Spleen (tissue), 11 donors: ENCODE data around the gene STYXL1. TPM values are rescaled to one million over a fixed set of nuclear protein-coding genes. Genes with fewer than 3 reads are reported as not detected.
A peak's percentile ranks its signal among the peaks of the same experiment; 100 is the strongest.

Experiments used
- DNase-seq: peaks from one replicate; pipeline ENCODE4 v3.0.0-alpha.2; 2020
- H3K27ac ChIP-seq, 8 donors: fragments of 200-600 bp; sonication (generic) in 7 of 8; 1 replicate in 4 of 8; 2 replicates in 4 of 8; pipeline versions ENCODE4 v1.5.0 to v1.8.0; 2016 to 2021; ENCODE audit warnings: inconsistent platforms in 4 of 8, mild to moderate bottlenecking in 4 of 8, moderate library complexity in 1 of 8
- H3K27me3 ChIP-seq, 7 donors: fragments of 200-600 bp; sonication (generic) in 6 of 7; replicated peaks in 1 of 7; 1 replicate in 4 of 7; 2 replicates in 3 of 7; pipeline versions ENCODE4 v1.5.0 to v1.8.0; 2016 to 2021; ENCODE audit warnings: inconsistent platforms in 3 of 7, mild to moderate bottlenecking in 1 of 7
- H3K36me3 ChIP-seq, 6 donors: fragments of 200-600 bp; sonication (generic) in 5 of 6; 1 replicate in 4 of 6; 2 replicates in 2 of 6; pipeline versions ENCODE4 v1.5.0 to v1.8.0; 2016 to 2021; ENCODE audit warnings: inconsistent platforms in 2 of 6
- H3K4me1 ChIP-seq, 6 donors: fragments of 200-600 bp; sonication (generic) in 5 of 6; 1 replicate in 3 of 6; 2 replicates in 3 of 6; pipeline versions ENCODE4 v1.5.0 to v1.8.0; 2016 to 2021; ENCODE audit warnings: inconsistent platforms in 3 of 6
- H3K4me3 ChIP-seq, 8 donors: fragments of 200-600 bp; sonication (generic) in 7 of 8; 1 replicate in 4 of 8; 2 replicates in 4 of 8; pipeline versions ENCODE4 v1.5.0 to v1.8.0; 2016 to 2021; ENCODE audit warnings: inconsistent platforms in 4 of 8, mild to moderate bottlenecking in 4 of 8, moderate library complexity in 2 of 8
- H3K9me3 ChIP-seq, 8 donors: fragments of 200-600 bp; sonication (generic) in 7 of 8; 1 replicate in 4 of 8; 2 replicates in 4 of 8; pipeline versions ENCODE4 v1.5.0 to v1.8.0; 2016 to 2021; ENCODE audit warnings: inconsistent platforms in 4 of 8
- CTCF ChIP-seq, 11 experiments: fragments of 200-600 bp in 7 of 11; fragments of 450-650 bp in 4 of 11; sonication (generic) in 4 of 11; IDR thresholded peaks in 8 of 11; conservative IDR thresholded peaks in 3 of 11; 1 replicate in 7 of 11; 2 replicates in 4 of 11; pipeline versions ENCODE4 v1.4.0 to v1.8.0; 2016 to 2021; ENCODE audit warnings: antibody characterized with exemption in 11 of 11, inconsistent platforms in 4 of 11, mild to moderate bottlenecking in 1 of 11
- POLR2A ChIP-seq, 3 donors: fragments of 450-650 bp; IDR thresholded peaks; one replicate each; pipeline ENCODE4 v1.5.1; 2017; ENCODE audit warnings: antibody characterized with exemption in 3 of 3, mild to moderate bottlenecking in 1 of 3
- POLR2AphosphoS5 ChIP-seq, 3 donors: sonication (generic); formaldehyde crosslinking; IDR thresholded peaks; one replicate each; pipeline ENCODE4 v1.5.1; 2017; ENCODE audit warnings: antibody characterized with exemption in 3 of 3
- WGBS, 5 donors: extraction: QIAGEN DNeasy Blood & Tissue Kit in 3 of 5; methylation state at CpG; one replicate each; pipeline versions ENCODE4 v1.1.5 to v1.1.7; 2013 to 2018; 5-methylcytosine and 5-hydroxymethylcytosine counted together
- intact Hi-C: fragments of 100-400 bp; cut with DNase I; formaldehyde crosslinking; loops from one replicate; pipeline ENCODE4 v1.15.0; 2023; ENCODE audit warnings: low total_unique reads
- polyA plus RNA-seq, 3 donors: library from polyadenylated mRNA; stranded (reverse); fragments of 200-250 nt; gene quantifications; one replicate each; pipeline ENCODE4 v1.2.1, GENCODE V29; 2013
- total RNA-seq, 7 donors: library from RNA; depleted of rRNA in 3 of 7; stranded (reverse); fragments of >200 nt in 3 of 7; fragmentation: NEBNext Ultra II Directional in 4 of 7; extraction: Animal tissue kit (Norgen Biotek cat#: 25700) in 4 of 7; gene quantifications; one replicate each; pipeline versions ENCODE4 v1.1.0 to v1.2.1, GENCODE V29; 2016 to 2021
- donor health status: healthy with polysubstance abuse.
- donor health status: DM: no; HTN: no; CAD: no; lungs with moderate emphysema.
- donor health status: DM: no; HTN: no; CAD: no.
- donor health status: Bipolar disorder and iron deficiency.
- donor health status: healthy.
- donor health status: DM: no; HTN: no; CAD: no.
- donor health status: DM: yes; HTN: yes; CAD: no.

Gene STYXL1
- total and polyA plus RNA-seq, 10 donors, result 18.3 to 60.4 (median 34.4) TPM

- peak in 1 of 11 experiments; percentile 24 for TF ChIP-seq CTCF (IDR thresholded peaks at IDR 0.05 in 8 of 11, conservative IDR thresholded peaks at IDR 0.05 in 3 of 11)
- peak; percentile 52 to 77 (median 68) for TF ChIP-seq POLR2AphosphoS5 (IDR thresholded peaks at IDR 0.05)
- no peak for TF ChIP-seq POLR2A (IDR thresholded peaks at IDR 0.05)
- no peak overlapping the region for H3K4me3 ChIP-seq
- peaks cover 0 to 39% (median 35%) of the 10 kb centered on the region in 6 donors for H3K36me3 ChIP-seq
- H3K9me3 ChIP-seq, result peaks cover 0 to 3% (median under 1%) of the 10 kb centered on the region in 8 donors
- intact Hi-C loops, result no loop called here
- peaks cover 0 to 23% (median 9%) of the 10 kb centered on the region in 6 donors for H3K4me1 ChIP-seq
- peak overlapping the region in 2 of 8 donors; percentile 17 to 43 for H3K27ac ChIP-seq
- no peak for DNase-seq
- WGBS, 5 donors, result 32 to 47% (median 39%) methylated on average over 8 of the region's 8 CpGs
- no peaks in the 10 kb centered on the region for H3K27me3 ChIP-seq
These were observed 21.4 kb upstream of the STYXL1 start for GRCh38 chr7:76069238-76069638.

GRCh38 chr7:76066716-76067503, 19.1 kb upstream of the STYXL1 start:
- Histone ChIP-seq H3K9me3 (no peaks in the 10 kb centered on the region), H3K4me3 (no peak overlapping the region), H3K36me3 (peaks cover 0 to 62% (median 59%) of the 10 kb centered on the region in 6 donors), H3K27me3 (no peaks in the 10 kb centered on the region), H3K27ac (no peak overlapping the region), H3K4me1 (peaks cover 0 to 23% (median 9%) of the 10 kb centered on the region in 6 donors)
- intact Hi-C loops, result no loop called here
- TF ChIP-seq CTCF (IDR thresholded peaks at IDR 0.05 in 8 of 11, conservative IDR thresholded peaks at IDR 0.05 in 3 of 11), result no peak
- no peak for TF ChIP-seq POLR2A (IDR thresholded peaks at IDR 0.05)
- no peak for TF ChIP-seq POLR2AphosphoS5 (IDR thresholded peaks at IDR 0.05)
- DNase-seq, result no peak
- 89 to 96% (median 90%) methylated on average over 14 of the region's 14 CpGs for WGBS, 5 donors

- Histone ChIP-seq H3K27ac (no peak overlapping the region), H3K4me3 (no peak overlapping the region), H3K27me3 (no peaks in the 10 kb centered on the region), H3K9me3 (no peaks in the 10 kb centered on the region), H3K36me3 (peaks cover 0 to 80% (median 77%) of the 10 kb centered on the region in 6 donors), H3K4me1 (peaks cover 0 to 16% (median 9%) of the 10 kb centered on the region in 6 donors)
- WGBS, 5 donors, result 84 to 94% (median 88%) methylated on average over 14 of the region's 14 CpGs
- TF ChIP-seq POLR2A (IDR thresholded peaks at IDR 0.05) (no peak), POLR2AphosphoS5 (IDR thresholded peaks at IDR 0.05) (no peak), CTCF (IDR thresholded peaks at IDR 0.05 in 8 of 11, conservative IDR thresholded peaks at IDR 0.05 in 3 of 11) (no peak)
- DNase-seq, result no peak
- intact Hi-C loops, result no loop called here
These were observed 17.3 kb upstream of the STYXL1 start for GRCh38 chr7:76065016-76065612.
